Neural progenitor cell (in vitro differentiated cells): ENCODE results near the gene PBXIP1. TPM values are rescaled to one million over a fixed set of nuclear protein-coding genes. Genes with fewer than 3 reads are reported as not detected.

Source experiments
- DNase-seq: peaks from one replicate; pipeline ENCODE4 v3.0.0-alpha.2; 2016; ENCODE audit warnings: low spot score
- H2AFZ ChIP-seq: fragments of 200-600 bp; sonication (generic); replicated peaks from 2 replicates; pipeline ENCODE4 v1.6.1; 2016; ENCODE audit warnings: antibody characterized with exemption
- H3F3A ChIP-seq: fragments of 200-600 bp; sonication (generic); 2 replicates; pipeline ENCODE4 v1.6.1; 2016; ENCODE audit warnings: antibody characterized with exemption, low read depth
- H3K27ac ChIP-seq: fragments of 200-600 bp; sonication (generic); 2 replicates; pipeline ENCODE4 v1.5.1; 2016; ENCODE audit warnings: mild to moderate bottlenecking
- H3K27me3 ChIP-seq: fragments of 200-600 bp; sonication (generic); 2 replicates; pipeline ENCODE4 v1.6.1; 2016; ENCODE audit warnings: mild to moderate bottlenecking, moderate library complexity
- H3K36me3 ChIP-seq: fragments of 200-600 bp; sonication (generic); 2 replicates; pipeline ENCODE4 v1.5.1; 2016
- H3K4me1 ChIP-seq: fragments of 200-600 bp; sonication (generic); 2 replicates; pipeline ENCODE4 v1.6.1; 2016; ENCODE audit warnings: mixed run types
- H3K4me2 ChIP-seq: fragments of 200-600 bp; sonication (generic); 2 replicates; pipeline ENCODE4 v1.6.1; 2016
- H3K4me3 ChIP-seq: fragments of 200-600 bp; sonication (generic); 2 replicates; pipeline ENCODE4 v1.5.1; 2016
- H3K79me2 ChIP-seq: fragments of 200-600 bp; sonication (generic); 2 replicates; pipeline ENCODE4 v1.6.1; 2016; ENCODE audit warnings: low read depth
- H3K9ac ChIP-seq: fragments of 200-600 bp; sonication (generic); 2 replicates; pipeline ENCODE4 v1.6.1; 2016
- H3K9me3 ChIP-seq: fragments of 200-600 bp; sonication (generic); 2 replicates; pipeline ENCODE4 v1.5.1; 2016; ENCODE audit warnings: low read depth
- H4K20me1 ChIP-seq: fragments of 200-600 bp; sonication (generic); 2 replicates; pipeline ENCODE4 v1.6.1; 2016; ENCODE audit warnings: low read depth
- H3K27ac Mint-ChIP-seq: 3 replicates; pipeline ENCODE4 v1.8.0; 2021; ENCODE audit warnings: mixed read lengths
- H3K27me3 Mint-ChIP-seq: 2 replicates; pipeline ENCODE4 v1.8.0; 2022; ENCODE audit warnings: low read depth, mild to moderate bottlenecking, inconsistent platforms, moderate library complexity, mixed read lengths; ENCODE audit not compliant: insufficient read depth
- H3K36me3 Mint-ChIP-seq: 3 replicates; pipeline ENCODE4 v1.8.0; 2021; ENCODE audit warnings: mixed read lengths
- H3K4me1 Mint-ChIP-seq: 3 replicates; pipeline ENCODE4 v1.8.0; 2021; ENCODE audit warnings: mixed read lengths
- H3K4me3 Mint-ChIP-seq: 3 replicates; pipeline ENCODE4 v1.8.0; 2021; ENCODE audit warnings: mild to moderate bottlenecking, moderate library complexity, mixed read lengths
- H3K9me3 Mint-ChIP-seq: 3 replicates; pipeline ENCODE4 v1.8.0; 2020; ENCODE audit warnings: mixed read lengths
- EZH2 ChIP-seq: fragments of 200-600 bp; sonication (generic); IDR thresholded peaks from 2 replicates; pipeline ENCODE4 v1.6.1; 2017; ENCODE audit warnings: antibody characterized with exemption, mild to moderate bottlenecking, moderate library complexity
- EZH2phosphoT487 ChIP-seq: fragments of 200-600 bp; sonication (generic); IDR thresholded peaks from 2 replicates; pipeline ENCODE4 v1.6.1; 2017; ENCODE audit warnings: antibody characterized with exemption
- total RNA-seq: library from RNA; depleted of rRNA; stranded (reverse); fragments of >200 nt; gene quantifications from 2 replicates; pipeline ENCODE4 v1.2.3, GENCODE V29; 2015; ENCODE audit warnings: low replicate concordance
- TF ChIP-seq, protein P1 (sequence below): fragments of 200-600 bp; sonication (generic); IDR thresholded peaks from 2 replicates; pipeline ENCODE4 v1.5.1; 2017; ENCODE audit warnings: antibody characterized with exemption, mild to moderate bottlenecking

The PBXIP1 gene
- total RNA-seq, 1 donor from 2014 or later: 21.4 TPM

DNA sequence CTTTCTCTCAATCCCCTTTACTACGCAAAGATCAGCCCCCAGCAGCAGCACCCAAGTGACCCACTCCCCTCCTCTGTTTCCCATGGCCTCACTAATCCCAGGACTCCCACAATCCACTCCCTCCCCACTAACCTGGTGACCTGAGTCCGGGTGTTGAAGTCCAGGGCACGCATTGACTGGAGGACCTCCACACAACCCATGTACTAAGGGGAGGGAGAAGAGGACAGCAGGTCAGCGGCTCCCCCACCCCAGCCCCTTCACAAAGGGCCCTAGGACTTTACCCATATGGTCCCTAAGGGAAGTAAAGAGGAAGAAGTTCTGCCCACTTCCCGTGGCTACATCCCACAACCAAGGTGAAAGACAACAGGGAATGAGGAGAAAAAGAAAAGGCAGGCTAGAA lies 13.3 kb upstream of the PBXIP1 start:
- H2AFZ ChIP-seq: no peak overlapping the region
- H3K27me3 ChIP-seq: no peaks in the 10 kb centered on the region
- H3K36me3 ChIP-seq: no peaks in the 10 kb centered on the region
- Mint-ChIP-seq H3K4me3 (peak overlapping the region; percentile 83), H3K9me3 (no peaks in the 10 kb centered on the region), H3K27ac (peak overlapping the region; percentile 38), H3K27me3 (peaks cover 3% of the 10 kb centered on the region), H3K36me3 (peaks cover 12% of the 10 kb centered on the region), H3K4me1 (peaks cover 40% of the 10 kb centered on the region)
- peaks cover 36% of the 10 kb centered on the region for H3F3A ChIP-seq
- H3K27ac ChIP-seq: peak overlapping the region; percentile 8
- peaks cover 35% of the 10 kb centered on the region for H3K4me1 ChIP-seq
- peak overlapping the region; percentile 51 for H3K9ac ChIP-seq
- peak overlapping the region; percentile 51 for H3K4me3 ChIP-seq
- H3K9me3 ChIP-seq: no peaks in the 10 kb centered on the region
- DNase-seq: no peak
- TF ChIP-seq, protein P1, sequence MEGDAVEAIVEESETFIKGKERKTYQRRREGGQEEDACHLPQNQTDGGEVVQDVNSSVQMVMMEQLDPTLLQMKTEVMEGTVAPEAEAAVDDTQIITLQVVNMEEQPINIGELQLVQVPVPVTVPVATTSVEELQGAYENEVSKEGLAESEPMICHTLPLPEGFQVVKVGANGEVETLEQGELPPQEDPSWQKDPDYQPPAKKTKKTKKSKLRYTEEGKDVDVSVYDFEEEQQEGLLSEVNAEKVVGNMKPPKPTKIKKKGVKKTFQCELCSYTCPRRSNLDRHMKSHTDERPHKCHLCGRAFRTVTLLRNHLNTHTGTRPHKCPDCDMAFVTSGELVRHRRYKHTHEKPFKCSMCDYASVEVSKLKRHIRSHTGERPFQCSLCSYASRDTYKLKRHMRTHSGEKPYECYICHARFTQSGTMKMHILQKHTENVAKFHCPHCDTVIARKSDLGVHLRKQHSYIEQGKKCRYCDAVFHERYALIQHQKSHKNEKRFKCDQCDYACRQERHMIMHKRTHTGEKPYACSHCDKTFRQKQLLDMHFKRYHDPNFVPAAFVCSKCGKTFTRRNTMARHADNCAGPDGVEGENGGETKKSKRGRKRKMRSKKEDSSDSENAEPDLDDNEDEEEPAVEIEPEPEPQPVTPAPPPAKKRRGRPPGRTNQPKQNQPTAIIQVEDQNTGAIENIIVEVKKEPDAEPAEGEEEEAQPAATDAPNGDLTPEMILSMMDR: no peak
- TF ChIP-seq EZH2 (no peak), EZH2phosphoT487 (no peak)
- peaks cover 13% of the 10 kb centered on the region for H4K20me1 ChIP-seq
- H3K4me2 ChIP-seq: peak overlapping the region; percentile 91
- H3K79me2 ChIP-seq: peaks cover 44% of the 10 kb centered on the region

DNA sequence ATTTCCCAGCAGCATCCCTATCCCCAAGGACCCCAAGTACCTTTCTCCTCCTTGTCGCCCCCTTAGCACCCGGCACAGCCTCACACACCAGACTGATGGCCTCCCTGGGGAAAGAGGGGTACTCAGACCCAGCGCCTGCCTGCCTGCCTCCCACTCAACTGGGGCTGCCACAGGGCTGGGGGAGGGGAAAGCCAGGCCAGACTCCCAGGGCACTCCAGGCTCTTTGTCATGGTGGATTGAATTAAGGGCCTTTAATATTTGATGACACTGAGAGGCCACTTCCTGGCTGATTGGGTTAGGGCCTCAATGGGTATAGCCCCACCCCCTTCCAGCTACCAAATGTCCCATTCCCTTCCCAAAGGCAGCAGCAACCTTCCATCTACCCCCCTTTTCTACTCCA lies 12.8 kb upstream of the PBXIP1 start:
- no peak for DNase-seq
- Histone ChIP-seq H3K79me2 (peaks cover 44% of the 10 kb centered on the region), H3K27ac (peak overlapping the region; percentile 8), H4K20me1 (peaks cover 13% of the 10 kb centered on the region), H3K4me2 (peak overlapping the region; percentile 91), H2AFZ (no peak overlapping the region), H3K36me3 (no peaks in the 10 kb centered on the region), H3K4me1 (peaks cover 35% of the 10 kb centered on the region), H3K9me3 (no peaks in the 10 kb centered on the region), H3F3A (peaks cover 32% of the 10 kb centered on the region), H3K27me3 (no peaks in the 10 kb centered on the region), H3K4me3 (peak overlapping the region; percentile 51), H3K9ac (peak overlapping the region; percentile 51)
- peak overlapping the region; percentile 38 for H3K27ac Mint-ChIP-seq
- no peaks in the 10 kb centered on the region for H3K9me3 Mint-ChIP-seq
- H3K4me1 Mint-ChIP-seq: peaks cover 43% of the 10 kb centered on the region
- peaks cover 4% of the 10 kb centered on the region for H3K27me3 Mint-ChIP-seq
- H3K36me3 Mint-ChIP-seq: peaks cover 15% of the 10 kb centered on the region
- H3K4me3 Mint-ChIP-seq: peak overlapping the region; percentile 83
- TF ChIP-seq EZH2phosphoT487: no peak
- TF ChIP-seq, protein P1: no peak

DNA sequence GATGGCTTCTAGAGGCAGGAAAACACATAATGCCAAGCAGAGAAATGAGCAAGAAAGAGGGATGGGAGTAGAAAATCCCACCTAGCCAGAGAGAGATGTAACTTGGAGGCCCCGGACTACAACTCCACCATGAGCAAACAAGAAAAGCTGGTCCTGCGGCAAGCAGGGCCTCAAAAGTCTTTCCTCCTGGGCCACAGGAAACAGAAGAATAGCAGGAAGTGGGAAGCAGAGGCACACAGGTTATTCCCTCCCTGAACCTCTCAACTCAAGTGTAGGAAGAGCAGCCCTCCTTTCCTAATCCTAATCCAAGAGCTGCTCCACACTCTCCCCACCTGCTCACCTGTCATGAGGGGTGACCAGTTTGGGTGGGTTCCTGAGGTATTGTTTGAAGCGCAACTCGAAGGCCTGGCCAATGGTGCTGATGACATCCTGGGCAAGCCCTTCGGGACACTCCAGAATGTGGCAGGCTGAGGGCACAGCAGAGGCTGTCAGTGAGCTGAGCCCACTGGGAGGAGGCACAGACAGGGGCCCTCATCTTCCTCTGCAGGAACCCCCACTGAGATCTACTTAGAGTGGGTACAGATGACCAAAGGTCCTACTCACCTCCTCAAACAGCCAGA lies 11.5 kb upstream of the PBXIP1 start:
- H3K4me2 ChIP-seq: no peak overlapping the region
- Mint-ChIP-seq H3K9me3 (no peaks in the 10 kb centered on the region), H3K4me1 (peaks cover 47% of the 10 kb centered on the region), H3K36me3 (peaks cover 19% of the 10 kb centered on the region), H3K27ac (no peak overlapping the region), H3K4me3 (no peak overlapping the region), H3K27me3 (peaks cover 5% of the 10 kb centered on the region)
- no peak overlapping the region for H2AFZ ChIP-seq
- no peaks in the 10 kb centered on the region for H3K9me3 ChIP-seq
- H3K79me2 ChIP-seq: peaks cover 53% of the 10 kb centered on the region
- H4K20me1 ChIP-seq: peaks cover 13% of the 10 kb centered on the region
- no peak overlapping the region for H3K4me3 ChIP-seq
- no peaks in the 10 kb centered on the region for H3K36me3 ChIP-seq
- TF ChIP-seq EZH2phosphoT487 (no peak), EZH2 (no peak)
- TF ChIP-seq, protein P1: no peak
- H3K4me1 ChIP-seq: peaks cover 40% of the 10 kb centered on the region
- no peak overlapping the region for H3K27ac ChIP-seq
- H3K9ac ChIP-seq: no peak overlapping the region
- H3F3A ChIP-seq: peaks cover 29% of the 10 kb centered on the region
- H3K27me3 ChIP-seq: no peaks in the 10 kb centered on the region
- DNase-seq: no peak
